Measurements from ENCODE around the gene TMEM182. TPM values are rescaled to one million over a fixed set of nuclear protein-coding genes. Genes with fewer than 3 reads are reported as not detected.

The TMEM182 gene
- total and polyA plus RNA-seq, 2 of the 4 experiments (the other 2 are of a cell fraction), result 1.3 to 1.4 TPM

DNA sequence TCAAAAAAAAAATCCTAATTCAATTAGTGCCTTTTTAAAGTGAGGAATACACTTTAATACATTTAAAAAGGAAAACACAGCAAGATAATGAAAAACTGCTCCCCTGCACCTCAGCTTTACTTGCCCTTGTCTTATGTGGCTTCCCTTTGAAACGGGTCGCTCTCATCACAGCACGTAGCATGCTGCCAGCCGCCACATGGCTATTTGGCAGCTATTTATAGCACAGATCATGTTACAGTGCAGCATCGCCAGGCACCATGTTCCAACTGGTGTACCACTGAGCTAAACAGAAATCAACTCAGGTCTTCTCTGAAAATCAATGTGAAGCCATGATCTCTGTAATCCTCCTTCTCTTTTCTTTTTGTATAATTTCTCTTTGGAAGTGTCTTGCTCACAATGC is 65.1 kb downstream of the TMEM182 start:
- H3K36me3 ChIP-seq (ENCODE audit: control insufficient read depth, insufficient read depth, low read length), result no peaks in the 10 kb centered on the region
- peak overlapping the region; percentile 59; the same call in 1 of the 2 replicates for H3K4me2 ChIP-seq (ENCODE audit: low read depth, low read length)
- no peak overlapping the region for H2BK15ac ChIP-seq (ENCODE audit: low read depth, low read length)
- H3K79me1 ChIP-seq (ENCODE audit: low read depth in 1 of 2, low read length in 2 of 2), result no peaks in the 10 kb centered on the region
- ATAC-seq (ENCODE audit: low read depth) (peak; percentile 49), DNase-seq (peak; percentile 16)
- WGBS, 2 experiments (ENCODE audit: extremely low coverage in 2 of 2, insufficient read length in 1 of 2), result 7% methylated on average over 3 of the region's 5 CpGs; no CpG with 5 or more reads in 1 of the 2 experiments
- H2BK20ac ChIP-seq (ENCODE audit: low read depth, low read length), result no peak overlapping the region
- H2BK5ac ChIP-seq (ENCODE audit: low read depth, low read length, poor library complexity, severe bottlenecking), result no peak overlapping the region
- H4K8ac ChIP-seq (ENCODE audit: low read depth in 2 of 2, low read length in 2 of 2), result no peak overlapping the region
- no peak overlapping the region for H3K56ac ChIP-seq (ENCODE audit: extremely low read depth, insufficient read depth, low read length)
- POLR2A ChIA-PET (ENCODE audit: unreplicated experiment), result no interaction called here
- H2AK9ac ChIP-seq (replicated peaks; ENCODE audit: low read depth, low read length, poor library complexity), result no peak overlapping the region
- no peak overlapping the region for H3K18ac ChIP-seq (ENCODE audit: low read depth, low read length)
- no peaks in the 10 kb centered on the region for H3K9me1 ChIP-seq (ENCODE audit: insufficient read depth, low read length)
- H2AK5ac ChIP-seq (ENCODE audit: low read depth, low read length), result no peak overlapping the region
- no peak overlapping the region for H4K5ac ChIP-seq (ENCODE audit: low read depth, low read length)
- no peaks in the 10 kb centered on the region; the same call in 1 of the 2 replicates for H3K4me1 ChIP-seq (ENCODE audit: control insufficient read depth, insufficient read depth, low read length)
- TF ChIP-seq RCOR1 (IDR thresholded peaks at IDR 0.05; ENCODE audit: insufficient replicate concordance, low read length), result no peak
- TF ChIP-seq FOS (IDR thresholded peaks at IDR 0.05; ENCODE audit: low read depth, low read length), result no peak
- no peak for TF ChIP-seq NFE2L2 (IDR thresholded peaks at IDR 0.05; ENCODE audit: low read depth, low read length)
- no peak for TF ChIP-seq MXI1 (IDR thresholded peaks at IDR 0.05; ENCODE audit: borderline replicate concordance, low read depth, low read length)
- TF ChIP-seq POLR2A (IDR thresholded peaks at IDR 0.05; ENCODE audit: low read depth, low read length), result no peak
- no peak for TF ChIP-seq SMC3 (IDR thresholded peaks at IDR 0.05; ENCODE audit: low read depth, low read length)
- TF ChIP-seq RFX5 (IDR thresholded peaks at IDR 0.05; ENCODE audit: low read depth, low read length), result no peak
- no peaks in the 10 kb centered on the region for H4K20me1 ChIP-seq (ENCODE audit: insufficient read depth, low read length)
- no peaks in the 10 kb centered on the region for H3K27me3 ChIP-seq (ENCODE audit: control insufficient read depth, insufficient read depth, low read length)
- H2BK120ac ChIP-seq (ENCODE audit: low read depth, low read length), result no peak overlapping the region
- no peaks in the 10 kb centered on the region for H3K9me3 ChIP-seq (ENCODE audit: control insufficient read depth, insufficient read depth, low read length)
- no peak overlapping the region for H4K91ac ChIP-seq (ENCODE audit: insufficient read depth, low read depth, low read length)
- in situ Hi-C loops (cut with MboI; ENCODE audit: low sequenced_read_pairs) (no loop called here), intact Hi-C loops (cut with micrococcal nuclease) (no loop called here), dilution Hi-C loops (cut with HindIII; ENCODE audit: low sequenced_read_pairs, unreplicated experiment) (no loop called here)
- H3K27ac ChIP-seq (ENCODE audit: insufficient read depth, low read length), result no peak overlapping the region
- no TSS peak for BruUV-seq (replicated peaks)
- H3K4me3 ChIP-seq (ENCODE audit: insufficient read depth, low read depth, low read length), result no peak overlapping the region
- CTCF ChIA-PET, result interaction anchor here (1.1 to 1.2 kb wide), 2 partner anchors 13 to 15 kb away, joined by 3 to 4 read pairs; no protein-coding TSS in a partner anchor
- H3K14ac ChIP-seq (replicated peaks; ENCODE audit: low read depth, low read length), result no peak overlapping the region
- no peak overlapping the region for H3K4ac ChIP-seq (ENCODE audit: low read depth, low read length)
- H3K9ac ChIP-seq (ENCODE audit: low read depth, low read length), result no peak overlapping the region
- H2AFZ ChIP-seq (replicated peaks; ENCODE audit: low read length, poor library complexity), result no peak overlapping the region
- no peak overlapping the region for H3K23ac ChIP-seq (ENCODE audit: low read depth, low read length)

All from IMR-90 (cell line).